ENCODE results near the gene ADGRG3.
A peak's percentile ranks its signal among the peaks of the same experiment; 100 is the strongest.

ADGRG3 gene

DNA sequence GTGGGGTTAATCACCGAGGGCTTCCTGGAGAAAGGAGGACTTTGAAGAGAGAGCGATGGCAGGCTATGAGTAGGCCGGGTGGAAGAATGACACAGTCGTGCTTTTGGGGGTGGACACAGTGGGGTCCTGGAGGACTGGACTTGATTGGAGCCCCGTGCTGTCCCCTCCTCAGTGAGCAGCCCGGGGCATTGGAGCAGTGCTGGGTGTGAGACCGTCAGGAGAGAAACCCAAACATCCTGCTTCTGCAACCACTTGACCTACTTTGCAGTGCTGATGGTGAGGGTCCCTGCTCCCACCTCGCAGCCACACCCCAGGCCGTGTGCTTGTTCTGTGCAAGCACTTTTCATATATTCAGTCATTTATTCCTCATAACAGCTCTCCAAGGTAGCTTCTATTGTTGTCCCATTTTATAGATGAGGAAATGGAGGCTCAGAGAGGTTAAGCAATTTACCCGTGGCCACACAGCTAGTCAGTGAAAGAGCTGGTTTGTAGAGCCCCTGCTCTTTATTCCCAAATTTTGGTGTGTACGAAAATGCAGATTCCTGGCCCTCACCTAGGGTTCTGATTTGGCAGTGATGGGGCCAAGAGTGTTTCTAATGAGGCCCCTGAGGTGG lies 11.7 kb upstream of the ADGRG3 start:
- TF ChIP-seq MYC (IDR thresholded peaks at IDR 0.05; ENCODE audit: low read depth, low read length) (no peak), POLR2A (IDR thresholded peaks at IDR 0.05; ENCODE audit: extremely low read depth, insufficient read length) (no peak)
- TF ChIP-seq, protein P1, sequence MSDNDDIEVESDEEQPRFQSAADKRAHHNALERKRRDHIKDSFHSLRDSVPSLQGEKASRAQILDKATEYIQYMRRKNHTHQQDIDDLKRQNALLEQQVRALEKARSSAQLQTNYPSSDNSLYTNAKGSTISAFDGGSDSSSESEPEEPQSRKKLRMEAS (IDR thresholded peaks at IDR 0.05; ENCODE audit: low read depth, low read length): no peak
- TF ChIP-seq, protein P2, sequence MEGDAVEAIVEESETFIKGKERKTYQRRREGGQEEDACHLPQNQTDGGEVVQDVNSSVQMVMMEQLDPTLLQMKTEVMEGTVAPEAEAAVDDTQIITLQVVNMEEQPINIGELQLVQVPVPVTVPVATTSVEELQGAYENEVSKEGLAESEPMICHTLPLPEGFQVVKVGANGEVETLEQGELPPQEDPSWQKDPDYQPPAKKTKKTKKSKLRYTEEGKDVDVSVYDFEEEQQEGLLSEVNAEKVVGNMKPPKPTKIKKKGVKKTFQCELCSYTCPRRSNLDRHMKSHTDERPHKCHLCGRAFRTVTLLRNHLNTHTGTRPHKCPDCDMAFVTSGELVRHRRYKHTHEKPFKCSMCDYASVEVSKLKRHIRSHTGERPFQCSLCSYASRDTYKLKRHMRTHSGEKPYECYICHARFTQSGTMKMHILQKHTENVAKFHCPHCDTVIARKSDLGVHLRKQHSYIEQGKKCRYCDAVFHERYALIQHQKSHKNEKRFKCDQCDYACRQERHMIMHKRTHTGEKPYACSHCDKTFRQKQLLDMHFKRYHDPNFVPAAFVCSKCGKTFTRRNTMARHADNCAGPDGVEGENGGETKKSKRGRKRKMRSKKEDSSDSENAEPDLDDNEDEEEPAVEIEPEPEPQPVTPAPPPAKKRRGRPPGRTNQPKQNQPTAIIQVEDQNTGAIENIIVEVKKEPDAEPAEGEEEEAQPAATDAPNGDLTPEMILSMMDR (IDR thresholded peaks at IDR 0.05; ENCODE audit: low read depth, low read length): no peak

DNA sequence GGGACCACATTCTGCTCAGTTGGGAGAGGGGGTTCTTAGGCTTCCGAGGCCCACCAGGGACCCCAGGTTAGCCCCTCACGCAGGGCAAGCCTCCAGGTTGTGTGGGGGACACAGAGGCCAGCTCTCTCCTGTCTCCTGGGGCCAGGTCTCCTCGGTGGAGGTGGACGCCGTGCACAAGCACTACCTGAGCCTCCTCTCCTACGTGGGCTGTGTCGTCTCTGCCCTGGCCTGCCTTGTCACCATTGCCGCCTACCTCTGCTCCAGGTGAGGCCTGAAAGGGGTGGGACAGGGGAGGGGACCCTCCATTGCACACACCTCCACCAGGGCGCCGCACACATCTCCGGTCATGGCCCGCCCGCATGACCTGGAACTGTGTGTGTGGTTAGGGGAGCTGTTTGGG lies 10.9 kb upstream of the ADGRG3 start:
- TF ChIP-seq, protein P1 (IDR thresholded peaks at IDR 0.05; ENCODE audit: low read depth, low read length): no peak
- TF ChIP-seq MYC (IDR thresholded peaks at IDR 0.05; ENCODE audit: low read depth, low read length) (no peak), POLR2A (IDR thresholded peaks at IDR 0.05; ENCODE audit: extremely low read depth, insufficient read length) (no peak)
- TF ChIP-seq, protein P2 (IDR thresholded peaks at IDR 0.05; ENCODE audit: low read depth, low read length): no peak
- DNase-seq (ENCODE audit: low read depth): no peak

More for the DNA sequence above, 11.7 kb upstream of the ADGRG3 start:
- no peak for DNase-seq (ENCODE audit: low read depth)
- H3K4me3 ChIP-seq (ENCODE audit: low read depth, low read length): no peak overlapping the region

DNA sequence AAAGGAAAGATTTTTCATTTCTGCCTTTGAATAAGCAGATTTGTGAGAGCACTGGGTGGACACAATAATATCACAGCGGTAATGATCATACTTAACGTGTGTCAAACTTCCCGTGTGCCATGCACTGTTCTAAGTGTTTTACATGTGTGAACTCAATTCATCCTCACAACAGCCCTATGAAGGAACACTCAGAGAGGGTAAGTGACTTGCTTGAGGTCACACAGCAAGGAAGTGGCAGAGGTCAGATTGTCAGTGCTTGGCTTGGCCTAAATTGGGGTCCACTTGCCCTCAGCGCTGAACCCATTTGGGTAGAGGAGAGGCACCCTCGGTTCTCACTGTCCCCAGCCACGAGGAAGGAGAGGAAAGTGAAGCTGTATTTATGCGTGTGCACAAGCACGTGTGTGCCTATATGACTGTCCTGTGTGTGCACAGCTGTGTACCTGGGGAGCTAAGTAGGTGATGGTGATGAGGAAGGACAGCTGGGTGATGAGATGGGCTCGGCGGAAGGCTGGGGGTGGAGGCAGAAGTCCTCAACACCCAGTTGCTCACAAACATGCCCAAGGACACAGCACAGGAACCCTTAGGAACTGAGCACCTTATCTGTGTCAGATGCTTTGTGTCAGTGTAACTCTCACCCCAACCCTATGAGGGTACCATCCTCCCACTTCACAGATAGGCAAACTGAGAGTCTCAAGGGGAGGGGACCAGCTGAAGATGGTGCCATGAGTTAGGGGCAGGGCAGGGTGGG lies 9.8 kb upstream of the ADGRG3 start:
- no peak for DNase-seq (ENCODE audit: low read depth)
- H3K4me3 ChIP-seq (ENCODE audit: low read depth, low read length): no peak overlapping the region
- TF ChIP-seq, protein P1 (IDR thresholded peaks at IDR 0.05; ENCODE audit: low read depth, low read length): no peak

More for the DNA sequence above, 10.9 kb upstream of the ADGRG3 start:
- no peak overlapping the region for H3K4me3 ChIP-seq (ENCODE audit: low read depth, low read length)

DNA sequence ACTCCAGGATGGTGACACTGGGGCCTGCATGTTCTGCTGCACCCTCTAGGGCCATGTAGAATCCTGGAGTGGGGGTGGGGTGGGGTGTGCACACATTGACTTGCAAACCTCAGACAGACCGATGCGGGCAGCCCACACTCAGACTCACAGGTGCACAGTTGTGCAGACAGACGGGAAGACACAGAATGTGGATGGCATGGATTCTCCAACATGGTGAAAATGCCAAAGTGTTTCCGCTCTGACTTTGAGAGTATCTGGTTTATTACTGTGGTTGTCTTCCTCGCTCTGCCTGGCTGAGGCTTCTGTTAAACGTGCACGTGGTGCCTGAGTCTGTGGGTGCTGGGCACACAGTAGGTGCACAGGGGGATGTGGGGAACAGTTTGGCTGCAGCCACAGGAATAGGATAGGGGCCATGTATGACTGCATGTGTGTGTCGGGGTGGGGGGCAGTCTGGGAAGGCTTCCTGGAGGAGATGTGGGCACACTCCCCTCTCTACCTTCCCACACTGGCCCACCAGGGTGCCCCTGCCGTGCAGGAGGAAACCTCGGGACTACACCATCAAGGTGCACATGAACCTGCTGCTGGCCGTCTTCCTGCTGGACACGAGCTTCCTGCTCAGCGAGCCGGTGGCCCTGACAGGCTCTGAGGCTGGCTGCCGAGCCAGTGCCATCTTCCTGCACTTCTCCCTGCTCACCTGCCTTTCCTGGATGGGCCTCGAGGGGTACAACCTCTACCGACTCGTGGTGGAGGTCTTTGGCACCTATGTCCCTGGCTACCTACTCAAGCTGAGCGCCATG lies 9.0 kb upstream of the ADGRG3 start:
- TF ChIP-seq, protein P2 (IDR thresholded peaks at IDR 0.05; ENCODE audit: low read depth, low read length): no peak
- no peak overlapping the region for H3K4me3 ChIP-seq (ENCODE audit: low read depth, low read length)
- DNase-seq (ENCODE audit: low read depth): no peak

DNA sequence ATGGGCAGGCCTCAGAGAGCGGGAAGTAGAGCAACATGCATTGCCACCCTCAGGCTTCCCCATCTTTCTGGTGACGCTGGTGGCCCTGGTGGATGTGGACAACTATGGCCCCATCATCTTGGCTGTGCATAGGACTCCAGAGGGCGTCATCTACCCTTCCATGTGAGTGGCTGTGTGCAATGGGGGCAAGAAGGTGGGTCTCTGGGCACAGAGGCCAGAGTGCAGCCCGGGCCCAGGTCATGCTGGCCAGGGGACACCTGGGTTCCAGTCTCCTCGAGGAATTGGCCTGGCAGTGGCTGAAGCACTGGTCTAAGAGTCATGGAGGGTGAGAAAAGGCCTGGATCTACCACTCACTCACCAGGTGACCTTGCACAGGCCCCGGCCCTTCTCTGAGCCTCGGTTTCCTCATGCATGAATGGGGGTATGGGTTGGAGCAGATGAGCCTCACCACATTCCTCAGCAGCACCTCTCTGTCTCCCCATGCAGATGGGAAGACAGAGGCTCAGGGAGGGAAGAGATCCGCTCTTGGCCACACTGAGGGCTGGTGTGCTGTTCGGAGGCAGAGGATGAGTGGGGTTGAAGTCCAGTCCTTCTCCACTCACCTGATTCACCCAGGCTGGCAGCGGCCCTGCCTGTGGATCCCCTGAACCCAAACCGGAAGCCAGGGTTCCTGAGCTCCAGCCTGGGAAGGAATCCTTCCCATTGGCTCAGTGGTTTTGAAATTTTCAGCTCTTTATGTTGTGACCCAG lies 7.2 kb upstream of the ADGRG3 start:
- peak; percentile 51 for DNase-seq (ENCODE audit: low read depth)
- H3K4me3 ChIP-seq (ENCODE audit: low read depth, low read length): no peak overlapping the region
- no peak for TF ChIP-seq POLR2A (IDR thresholded peaks at IDR 0.05; ENCODE audit: extremely low read depth, insufficient read length)
- TF ChIP-seq, protein P2 (IDR thresholded peaks at IDR 0.05; ENCODE audit: low read depth, low read length): peak; percentile 35

DNA sequence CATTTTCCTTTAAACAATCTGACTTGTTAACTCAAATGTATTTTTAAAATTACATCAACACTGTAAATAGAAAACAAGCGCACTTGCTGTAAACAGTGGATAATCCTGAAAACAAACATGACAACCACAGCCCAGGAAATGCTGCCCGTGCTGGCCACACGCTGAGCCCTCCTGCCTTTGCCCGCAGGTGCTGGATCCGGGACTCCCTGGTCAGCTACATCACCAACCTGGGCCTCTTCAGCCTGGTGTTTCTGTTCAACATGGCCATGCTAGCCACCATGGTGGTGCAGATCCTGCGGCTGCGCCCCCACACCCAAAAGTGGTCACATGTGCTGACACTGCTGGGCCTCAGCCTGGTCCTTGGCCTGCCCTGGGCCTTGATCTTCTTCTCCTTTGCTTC lies 6.6 kb upstream of the ADGRG3 start:
- DNase-seq (ENCODE audit: low read depth): no peak
- TF ChIP-seq, protein P2 (IDR thresholded peaks at IDR 0.05; ENCODE audit: low read depth, low read length): no peak
- TF ChIP-seq, protein P1 (IDR thresholded peaks at IDR 0.05; ENCODE audit: low read depth, low read length): no peak
- TF ChIP-seq MYC (IDR thresholded peaks at IDR 0.05; ENCODE audit: low read depth, low read length) (no peak), POLR2A (IDR thresholded peaks at IDR 0.05; ENCODE audit: extremely low read depth, insufficient read length) (no peak)
- H3K4me3 ChIP-seq (ENCODE audit: low read depth, low read length): no peak overlapping the region
